Right lobe of liver (tissue), 4 donors: Measurements from ENCODE around the gene PIGR.

ENCODE experiments used
- POLR2A ChIP-seq: fragments of 450-650 bp; IDR thresholded peaks from one replicate; pipeline ENCODE4 v1.6.1; 2017; ENCODE audit warnings: antibody characterized with exemption, mild to moderate bottlenecking
- TF ChIP-seq, protein P1 (sequence below), 4 donors: fragments of 200-600 bp in 3 of 4; fragments of 450-650 bp in 1 of 4; IDR thresholded peaks; one replicate each; pipeline versions ENCODE4 v1.5.1 to v1.8.0; 2016 to 2022; ENCODE audit warnings: antibody characterized with exemption in 4 of 4, mild to moderate bottlenecking in 2 of 4
- donor health status: DM: no; HTN: no; CAD: no.
- donor health status: DM: no; HTN: no; CAD: no.
- donor health status: DM: no; HTN: yes; CAD: no.

DNA sequence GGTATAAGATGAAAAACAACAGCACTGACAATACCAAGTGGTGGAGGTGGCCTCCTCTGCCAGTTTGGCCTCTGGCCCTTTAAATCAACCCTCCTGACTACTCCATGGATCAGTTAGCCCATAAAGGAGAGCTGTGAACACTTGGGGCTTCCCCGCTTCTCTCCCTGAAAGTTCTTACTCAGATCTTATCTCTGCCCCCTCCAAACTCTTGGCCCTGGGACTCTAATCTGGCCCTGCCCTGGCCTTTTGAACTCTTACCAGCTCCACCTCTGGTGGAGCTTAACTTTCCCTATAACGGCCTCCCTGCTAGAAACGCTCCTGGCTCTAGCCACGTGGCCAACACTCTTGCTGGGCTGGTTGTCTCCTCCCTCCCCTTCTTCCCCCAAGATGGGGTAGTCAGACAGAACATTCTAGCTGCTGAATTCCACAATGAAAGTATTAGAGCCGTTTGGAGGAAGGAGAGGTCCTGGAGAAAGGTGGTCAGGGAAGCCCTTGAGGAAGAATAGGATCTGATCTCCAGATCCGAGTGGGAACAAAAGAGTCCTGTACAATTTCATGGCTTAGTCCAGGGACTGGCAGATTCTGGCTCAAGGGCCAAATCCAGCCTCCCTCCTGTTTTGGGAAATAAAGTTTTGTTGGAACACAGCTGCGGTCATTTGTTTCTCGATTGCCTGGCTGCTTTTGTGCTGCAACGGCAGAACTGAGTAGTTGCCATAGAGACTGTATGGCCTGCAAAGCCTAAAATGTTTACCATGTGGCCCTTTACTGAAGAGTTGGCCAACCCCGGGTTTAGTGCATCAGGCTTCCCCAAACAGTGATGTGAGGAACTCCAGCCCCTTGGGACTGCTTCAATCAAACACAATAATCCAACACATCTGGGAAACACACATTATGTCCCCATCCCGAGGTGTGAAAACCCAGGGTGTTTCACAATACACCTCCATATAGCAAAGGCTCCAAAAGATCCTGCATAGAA is 9.5 kb upstream of the PIGR start:
- TF ChIP-seq, protein P1, sequence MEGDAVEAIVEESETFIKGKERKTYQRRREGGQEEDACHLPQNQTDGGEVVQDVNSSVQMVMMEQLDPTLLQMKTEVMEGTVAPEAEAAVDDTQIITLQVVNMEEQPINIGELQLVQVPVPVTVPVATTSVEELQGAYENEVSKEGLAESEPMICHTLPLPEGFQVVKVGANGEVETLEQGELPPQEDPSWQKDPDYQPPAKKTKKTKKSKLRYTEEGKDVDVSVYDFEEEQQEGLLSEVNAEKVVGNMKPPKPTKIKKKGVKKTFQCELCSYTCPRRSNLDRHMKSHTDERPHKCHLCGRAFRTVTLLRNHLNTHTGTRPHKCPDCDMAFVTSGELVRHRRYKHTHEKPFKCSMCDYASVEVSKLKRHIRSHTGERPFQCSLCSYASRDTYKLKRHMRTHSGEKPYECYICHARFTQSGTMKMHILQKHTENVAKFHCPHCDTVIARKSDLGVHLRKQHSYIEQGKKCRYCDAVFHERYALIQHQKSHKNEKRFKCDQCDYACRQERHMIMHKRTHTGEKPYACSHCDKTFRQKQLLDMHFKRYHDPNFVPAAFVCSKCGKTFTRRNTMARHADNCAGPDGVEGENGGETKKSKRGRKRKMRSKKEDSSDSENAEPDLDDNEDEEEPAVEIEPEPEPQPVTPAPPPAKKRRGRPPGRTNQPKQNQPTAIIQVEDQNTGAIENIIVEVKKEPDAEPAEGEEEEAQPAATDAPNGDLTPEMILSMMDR (IDR thresholded peaks at IDR 0.05) = no peak
- TF ChIP-seq POLR2A = no peak
